HepG2 (cell line): ENCODE results near the gene RITA1. TPM values are rescaled to one million over a fixed set of nuclear protein-coding genes. Genes with fewer than 3 reads are reported as not detected.

Experiments used
- BRCA1 ChIP-seq: sonication (generic); formaldehyde crosslinking; IDR thresholded peaks from 2 replicates; pipeline ENCODE4 v1.4.0; 2020; ENCODE audit warnings: missing genetic modification reagents
- DRAP1 ChIP-seq: IDR thresholded peaks from 2 replicates; pipeline ENCODE4 v1.6.1; 2016; ENCODE audit warnings: missing genetic modification reagents, missing compliant biosample characterization
- IKZF4 ChIP-seq: sonication (generic); formaldehyde crosslinking; IDR thresholded peaks from 2 replicates; pipeline ENCODE4 v1.5.1; 2020; ENCODE audit warnings: borderline replicate concordance, mild to moderate bottlenecking, low read depth, missing genetic modification reagents; ENCODE audit errors: not compliant biosample characterization
- MBNL3 ChIP-seq: fragments of 250-450 bp; sonication (Bioruptor Pico); conservative IDR thresholded peaks from 2 replicates; pipeline ENCODE4 v1.8.0; 2022; ENCODE audit warnings: mild to moderate bottlenecking, inconsistent platforms
- NFIC ChIP-seq: IDR thresholded peaks from 2 replicates; pipeline ENCODE4 v1.6.1; 2012; ENCODE audit warnings: mild to moderate bottlenecking, low read length, inconsistent platforms
- SPEN ChIP-seq: sonication (generic); formaldehyde crosslinking; IDR thresholded peaks from 2 replicates; pipeline ENCODE4 v1.5.1; 2020; ENCODE audit warnings: low read depth, mild to moderate bottlenecking, missing genetic modification reagents
- YEATS4 ChIP-seq: sonication (generic); formaldehyde crosslinking; IDR thresholded peaks from 2 replicates; pipeline ENCODE4 v1.4.0; 2020; ENCODE audit warnings: missing genetic modification reagents, borderline replicate concordance
- ZFX ChIP-seq: sonication (generic); formaldehyde crosslinking; IDR thresholded peaks from 2 replicates; pipeline ENCODE4 v1.4.0; 2020; ENCODE audit warnings: mild to moderate bottlenecking, low read depth, missing genetic modification reagents, moderate library complexity
- ZNF678 ChIP-seq: sonication (generic); formaldehyde crosslinking; IDR thresholded peaks from 2 replicates; pipeline ENCODE4 v1.4.0; 2020; ENCODE audit warnings: mild to moderate bottlenecking, missing genetic modification reagents
- ZNF83 ChIP-seq: sonication (generic); formaldehyde crosslinking; IDR thresholded peaks from 2 replicates; pipeline ENCODE4 v1.4.0; 2020; ENCODE audit warnings: missing genetic modification reagents, mild to moderate bottlenecking, borderline replicate concordance
- ZSCAN30 ChIP-seq: sonication (generic); formaldehyde crosslinking; IDR thresholded peaks from 2 replicates; pipeline ENCODE4 v1.5.0; 2020; ENCODE audit warnings: mild to moderate bottlenecking, missing genetic modification reagents
- polyA plus RNA-seq, 8 experiments: library from polyadenylated mRNA; depleted of rRNA in 3 of 8; stranded (reverse) in 7 of 8; unstranded in 1 of 8; fragments of >200 nt; fragmentation: Illumina TruSeq in 4 of 8; extraction: Trizol in 4 of 8; gene quantifications; 2 replicates each; pipeline versions ENCODE4 v1.2.1 to v1.2.3, GENCODE V29; 2011 to 2016; ENCODE audit warnings: low read depth in 4 of 8, missing spikeins in 1 of 8, mixed read lengths in 1 of 8; ENCODE audit not compliant: insufficient read depth in 1 of 8
- total RNA-seq, 5 experiments: library from RNA; depleted of rRNA; stranded (reverse); fragments of >200 nt; fragmentation: Illumina TruSeq; extraction: Trizol; gene quantifications; 2 replicates each; pipeline ENCODE4 v1.2.3, GENCODE V29; 2016; ENCODE audit warnings: low read depth in 1 of 5
- TF ChIP-seq, protein P1 (sequence below): sonication (generic); formaldehyde crosslinking; IDR thresholded peaks from 2 replicates; pipeline ENCODE4 v1.4.0; 2020; ENCODE audit warnings: missing genetic modification reagents
- TF ChIP-seq, protein P2 (sequence below): IDR thresholded peaks from 2 replicates; pipeline ENCODE4 v1.6.1; 2016
- TF ChIP-seq, protein P3 (sequence below): sonication (generic); formaldehyde crosslinking; IDR thresholded peaks from 2 replicates; pipeline ENCODE4 v1.4.0; 2020; ENCODE audit warnings: mild to moderate bottlenecking, missing genetic modification reagents

RITA1 gene
- total and polyA plus RNA-seq, 2 of the 13 experiments (the other 11 are each of a cell fraction or from before 2014, with no cell fraction given) = 12.4 to 28.9 TPM

DNA sequence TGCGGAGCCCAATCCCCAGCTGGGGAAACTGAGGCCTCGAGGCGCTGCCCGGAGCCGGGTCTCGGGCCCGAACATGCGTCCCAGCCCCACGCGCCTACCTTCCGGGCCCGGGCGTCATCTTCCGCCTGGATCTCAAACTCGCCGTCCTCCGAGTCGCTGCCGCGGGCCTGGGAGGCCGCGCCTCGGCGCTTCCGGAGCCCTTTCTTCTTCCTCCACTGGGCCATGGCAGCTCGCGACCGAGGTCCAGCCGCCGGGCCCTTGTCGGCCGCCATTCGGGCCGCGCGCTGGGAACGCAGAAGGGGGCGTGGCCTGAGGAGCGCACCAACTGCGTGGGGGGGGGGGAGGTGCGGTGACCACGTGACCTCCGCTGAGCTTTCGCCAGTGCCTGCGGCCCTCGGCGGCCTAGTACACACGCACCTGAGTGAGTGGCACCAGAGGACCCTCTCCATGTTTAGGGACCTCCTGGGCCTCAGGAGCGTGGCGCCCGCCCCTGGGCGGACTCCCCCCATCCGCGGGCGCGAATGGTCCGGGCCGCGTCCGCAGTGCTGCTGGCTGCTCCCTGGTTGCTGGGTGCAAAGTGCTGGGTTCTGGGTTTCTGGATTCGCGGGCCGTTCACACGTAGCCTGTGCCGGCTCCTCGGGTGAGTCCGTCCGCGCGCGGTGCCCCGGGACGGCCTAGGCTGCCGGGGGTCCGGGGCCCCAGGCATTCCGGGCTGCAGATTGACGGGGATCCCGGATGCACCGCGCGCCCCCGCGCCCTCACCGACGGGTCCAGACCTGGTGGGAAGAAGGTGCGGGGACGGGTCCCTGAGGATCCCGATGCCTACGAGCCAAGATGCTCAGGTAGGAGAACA, at the start of gene RITA1, which contains the start of gene DDX54 (continued):
- TF ChIP-seq, protein P1, sequence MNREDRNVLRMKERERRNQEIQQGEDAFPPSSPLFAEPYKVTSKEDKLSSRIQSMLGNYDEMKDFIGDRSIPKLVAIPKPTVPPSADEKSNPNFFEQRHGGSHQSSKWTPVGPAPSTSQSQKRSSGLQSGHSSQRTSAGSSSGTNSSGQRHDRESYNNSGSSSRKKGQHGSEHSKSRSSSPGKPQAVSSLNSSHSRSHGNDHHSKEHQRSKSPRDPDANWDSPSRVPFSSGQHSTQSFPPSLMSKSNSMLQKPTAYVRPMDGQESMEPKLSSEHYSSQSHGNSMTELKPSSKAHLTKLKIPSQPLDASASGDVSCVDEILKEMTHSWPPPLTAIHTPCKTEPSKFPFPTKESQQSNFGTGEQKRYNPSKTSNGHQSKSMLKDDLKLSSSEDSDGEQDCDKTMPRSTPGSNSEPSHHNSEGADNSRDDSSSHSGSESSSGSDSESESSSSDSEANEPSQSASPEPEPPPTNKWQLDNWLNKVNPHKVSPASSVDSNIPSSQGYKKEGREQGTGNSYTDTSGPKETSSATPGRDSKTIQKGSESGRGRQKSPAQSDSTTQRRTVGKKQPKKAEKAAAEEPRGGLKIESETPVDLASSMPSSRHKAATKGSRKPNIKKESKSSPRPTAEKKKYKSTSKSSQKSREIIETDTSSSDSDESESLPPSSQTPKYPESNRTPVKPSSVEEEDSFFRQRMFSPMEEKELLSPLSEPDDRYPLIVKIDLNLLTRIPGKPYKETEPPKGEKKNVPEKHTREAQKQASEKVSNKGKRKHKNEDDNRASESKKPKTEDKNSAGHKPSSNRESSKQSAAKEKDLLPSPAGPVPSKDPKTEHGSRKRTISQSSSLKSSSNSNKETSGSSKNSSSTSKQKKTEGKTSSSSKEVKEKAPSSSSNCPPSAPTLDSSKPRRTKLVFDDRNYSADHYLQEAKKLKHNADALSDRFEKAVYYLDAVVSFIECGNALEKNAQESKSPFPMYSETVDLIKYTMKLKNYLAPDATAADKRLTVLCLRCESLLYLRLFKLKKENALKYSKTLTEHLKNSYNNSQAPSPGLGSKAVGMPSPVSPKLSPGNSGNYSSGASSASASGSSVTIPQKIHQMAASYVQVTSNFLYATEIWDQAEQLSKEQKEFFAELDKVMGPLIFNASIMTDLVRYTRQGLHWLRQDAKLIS (CRISPR knock-in tag) = no peak
- TF ChIP-seq, protein P2, sequence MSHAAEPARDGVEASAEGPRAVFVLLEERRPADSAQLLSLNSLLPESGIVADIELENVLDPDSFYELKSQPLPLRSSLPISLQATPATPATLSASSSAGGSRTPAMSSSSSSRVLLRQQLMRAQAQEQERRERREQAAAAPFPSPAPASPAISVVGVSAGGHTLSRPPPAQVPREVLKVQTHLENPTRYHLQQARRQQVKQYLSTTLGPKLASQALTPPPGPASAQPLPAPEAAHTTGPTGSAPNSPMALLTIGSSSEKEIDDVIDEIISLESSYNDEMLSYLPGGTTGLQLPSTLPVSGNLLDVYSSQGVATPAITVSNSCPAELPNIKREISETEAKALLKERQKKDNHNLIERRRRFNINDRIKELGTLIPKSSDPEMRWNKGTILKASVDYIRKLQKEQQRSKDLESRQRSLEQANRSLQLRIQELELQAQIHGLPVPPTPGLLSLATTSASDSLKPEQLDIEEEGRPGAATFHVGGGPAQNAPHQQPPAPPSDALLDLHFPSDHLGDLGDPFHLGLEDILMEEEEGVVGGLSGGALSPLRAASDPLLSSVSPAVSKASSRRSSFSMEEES (CRISPR knock-in tag) = peak; percentile 90
- TF ChIP-seq BRCA1 (CRISPR knock-in tag) (no peak), SPEN (CRISPR knock-in tag) (peak; percentile 83), IKZF4 (CRISPR knock-in tag) (no peak), NFIC (0 out of 2 replicates have a peak, but pooled peaks have one; percentile 29), DRAP1 (CRISPR knock-in tag) (peak; percentile 70; the same call in 1 of the 2 replicates), ZNF83 (CRISPR knock-in tag) (no peak; the same call in 1 of the 2 replicates), ZSCAN30 (CRISPR knock-in tag) (no peak; the same call in none of the 2 replicates), YEATS4 (CRISPR knock-in tag) (peak; percentile 95), MBNL3 (CRISPR knock-in tag) (no peak), ZFX (CRISPR knock-in tag) (peak; percentile 97), ZNF678 (CRISPR knock-in tag) (peak; percentile 51; the same call in 1 of the 2 replicates)
- TF ChIP-seq, protein P3, sequence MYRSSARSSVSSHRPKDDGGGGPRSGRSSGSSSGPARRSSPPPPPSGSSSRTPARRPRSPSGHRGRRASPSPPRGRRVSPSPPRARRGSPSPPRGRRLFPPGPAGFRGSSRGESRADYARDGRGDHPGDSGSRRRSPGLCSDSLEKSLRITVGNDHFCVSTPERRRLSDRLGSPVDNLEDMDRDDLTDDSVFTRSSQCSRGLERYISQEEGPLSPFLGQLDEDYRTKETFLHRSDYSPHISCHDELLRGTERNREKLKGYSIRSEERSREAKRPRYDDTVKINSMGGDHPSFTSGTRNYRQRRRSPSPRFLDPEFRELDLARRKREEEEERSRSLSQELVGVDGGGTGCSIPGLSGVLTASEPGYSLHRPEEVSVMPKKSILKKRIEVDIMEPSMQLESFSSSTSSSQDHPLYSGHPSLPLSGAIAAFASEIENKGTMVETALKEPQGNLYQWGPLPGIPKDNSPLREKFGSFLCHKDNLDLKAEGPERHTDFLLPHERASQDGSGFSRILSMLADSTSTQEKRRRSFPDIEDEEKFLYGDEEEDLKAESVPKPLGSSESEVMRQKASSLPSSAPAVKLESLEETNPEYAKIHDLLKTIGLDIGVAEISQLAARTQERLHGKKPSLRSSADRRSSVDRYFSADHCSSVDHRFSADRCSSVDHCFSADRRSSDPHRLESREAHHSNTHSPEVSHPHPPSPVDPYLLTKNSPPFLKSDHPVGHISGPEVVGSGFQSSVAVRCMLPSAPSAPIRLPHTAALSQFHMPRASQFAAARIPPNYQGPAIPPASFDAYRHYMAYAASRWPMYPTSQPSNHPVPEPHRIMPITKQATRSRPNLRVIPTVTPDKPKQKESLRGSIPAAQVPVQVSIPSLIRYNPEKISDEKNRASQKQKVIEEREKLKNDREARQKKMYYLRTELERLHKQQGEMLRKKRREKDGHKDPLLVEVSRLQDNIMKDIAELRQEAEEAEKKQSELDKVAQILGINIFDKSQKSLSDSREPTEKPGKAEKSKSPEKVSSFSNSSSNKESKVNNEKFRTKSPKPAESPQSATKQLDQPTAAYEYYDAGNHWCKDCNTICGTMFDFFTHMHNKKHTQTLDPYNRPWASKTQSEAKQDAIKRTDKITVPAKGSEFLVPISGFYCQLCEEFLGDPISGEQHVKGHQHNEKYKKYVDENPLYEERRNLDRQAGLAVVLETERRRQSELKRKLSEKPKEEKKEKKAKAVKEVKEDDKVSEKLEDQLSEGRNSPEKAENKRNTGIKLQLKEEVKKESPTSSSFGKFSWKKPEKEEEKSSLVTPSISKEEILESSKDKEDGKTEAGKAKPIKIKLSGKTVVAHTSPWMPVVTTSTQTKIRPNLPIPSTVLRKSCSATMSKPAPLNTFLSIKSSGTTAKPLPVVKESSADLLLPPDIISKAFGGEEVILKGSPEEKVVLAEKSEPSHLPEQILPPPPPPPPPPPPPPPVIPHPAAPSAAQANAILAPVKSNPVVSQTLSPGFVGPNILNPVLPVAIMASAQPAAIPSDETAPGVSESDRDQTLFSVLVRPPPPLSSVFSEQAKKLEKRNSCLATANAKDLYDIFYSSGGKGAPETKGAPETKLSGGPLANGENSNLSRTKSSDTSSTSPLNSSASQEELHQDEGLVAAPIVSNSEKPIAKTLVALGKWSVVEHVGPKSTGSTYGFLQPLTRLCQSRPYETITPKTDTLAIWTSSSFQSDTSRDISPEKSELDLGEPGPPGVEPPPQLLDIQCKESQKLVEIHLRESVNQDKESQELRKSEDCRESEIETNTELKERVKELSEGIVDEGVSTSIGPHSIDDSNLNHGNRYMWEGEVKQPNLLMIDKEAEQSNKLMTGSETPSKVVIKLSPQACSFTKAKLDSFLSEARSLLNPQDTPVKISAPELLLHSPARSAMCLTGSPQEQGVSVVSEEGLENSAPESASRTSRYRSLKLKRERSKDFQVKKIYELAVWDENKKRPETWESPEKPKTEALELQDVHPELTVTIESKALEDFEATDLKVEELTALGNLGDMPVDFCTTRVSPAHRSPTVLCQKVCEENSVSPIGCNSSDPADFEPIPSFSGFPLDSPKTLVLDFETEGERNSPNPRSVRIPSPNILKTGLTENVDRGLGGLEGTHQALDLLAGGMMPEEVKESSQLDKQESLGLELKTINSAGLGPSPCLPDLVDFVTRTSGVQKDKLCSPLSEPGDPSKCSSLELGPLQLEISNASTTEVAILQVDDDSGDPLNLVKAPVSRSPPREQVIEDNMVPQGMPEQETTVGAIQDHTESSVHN (CRISPR knock-in tag) = no peak
